Neural crest cell (in vitro differentiated cells): ENCODE results near the gene DCDC2C. TPM values are rescaled to one million over a fixed set of nuclear protein-coding genes. Genes with fewer than 3 reads are reported as not detected.
A peak's percentile ranks its signal among the peaks of the same experiment; 100 is the strongest.

ENCODE experiments used
- DNase-seq: peaks from one replicate; pipeline ENCODE4 v3.0.0; 2021; ENCODE audit warnings: low read depth, mixed read lengths, low spot score
- H3K27ac Mint-ChIP-seq: one replicate; pipeline ENCODE4 v1.8.0; 2021; ENCODE audit warnings: mild to moderate bottlenecking, mixed read lengths; ENCODE audit not compliant: unreplicated experiment
- H3K27me3 Mint-ChIP-seq: 2 replicates; pipeline ENCODE4 v1.8.0; 2021; ENCODE audit warnings: low read depth, mild to moderate bottlenecking, mixed read lengths
- H3K36me3 Mint-ChIP-seq: 2 replicates; pipeline ENCODE4 v1.8.0; 2021; ENCODE audit warnings: low read depth, mild to moderate bottlenecking, mixed read lengths
- H3K4me1 Mint-ChIP-seq: 2 replicates; pipeline ENCODE4 v1.8.0; 2021; ENCODE audit warnings: mixed read lengths
- H3K4me3 Mint-ChIP-seq: one replicate; pipeline ENCODE4 v1.8.0; 2021; ENCODE audit warnings: mild to moderate bottlenecking, mixed read lengths
- H3K9me3 Mint-ChIP-seq: 2 replicates; pipeline ENCODE4 v1.8.0; 2021; ENCODE audit warnings: mixed read lengths
- CTCF ChIP-seq: fragments of 200-600 bp; sonication (generic); conservative IDR thresholded peaks from 2 replicates; pipeline ENCODE4 v1.5.0; 2021; ENCODE audit warnings: antibody characterized with exemption, mild to moderate bottlenecking
- total RNA-seq: library from RNA; stranded (reverse); gene quantifications from 2 replicates; pipeline ENCODE4 v1.2.1, GENCODE V29; 2021

DCDC2C gene
- total RNA-seq, 1 donor from 2014 or later: not detected

DNA sequence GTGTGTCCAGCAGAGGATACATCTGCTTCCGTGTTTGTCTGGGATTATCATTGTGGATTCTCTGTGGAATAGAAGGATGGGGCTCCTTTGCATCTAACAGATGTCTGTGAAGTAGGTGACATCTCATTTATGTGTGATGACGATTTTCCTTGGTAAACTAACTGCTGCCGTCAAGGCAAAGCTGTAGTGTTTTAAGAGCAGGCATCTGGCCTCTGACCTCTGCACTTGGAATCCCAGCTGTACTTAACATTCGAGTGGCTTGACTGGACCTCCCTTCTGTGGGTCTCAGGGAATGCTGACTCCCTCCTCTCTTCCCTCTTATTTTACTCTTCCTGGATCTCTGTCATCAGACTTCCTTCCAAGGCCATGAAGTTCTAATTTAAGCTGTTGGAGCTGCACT lies 56.4 kb downstream of the DCDC2C start:
- Mint-ChIP-seq H3K36me3 (no peaks in the 10 kb centered on the region), H3K27ac (no peak overlapping the region), H3K27me3 (peaks cover 3% of the 10 kb centered on the region), H3K4me3 (no peak overlapping the region), H3K4me1 (peaks cover 14% of the 10 kb centered on the region), H3K9me3 (peaks cover 3% of the 10 kb centered on the region)
- no peak for DNase-seq
- TF ChIP-seq CTCF: no peak

- Mint-ChIP-seq H3K36me3 (no peaks in the 10 kb centered on the region), H3K27me3 (peaks cover 3% of the 10 kb centered on the region), H3K4me3 (no peak overlapping the region), H3K4me1 (peaks cover 8% of the 10 kb centered on the region), H3K9me3 (peaks cover 3% of the 10 kb centered on the region), H3K27ac (no peak overlapping the region)
- TF ChIP-seq CTCF: no peak
- no peak for DNase-seq
Observed at GRCh38 chr2:3761272-3761671, 57.9 kb downstream of the DCDC2C start.

DNA sequence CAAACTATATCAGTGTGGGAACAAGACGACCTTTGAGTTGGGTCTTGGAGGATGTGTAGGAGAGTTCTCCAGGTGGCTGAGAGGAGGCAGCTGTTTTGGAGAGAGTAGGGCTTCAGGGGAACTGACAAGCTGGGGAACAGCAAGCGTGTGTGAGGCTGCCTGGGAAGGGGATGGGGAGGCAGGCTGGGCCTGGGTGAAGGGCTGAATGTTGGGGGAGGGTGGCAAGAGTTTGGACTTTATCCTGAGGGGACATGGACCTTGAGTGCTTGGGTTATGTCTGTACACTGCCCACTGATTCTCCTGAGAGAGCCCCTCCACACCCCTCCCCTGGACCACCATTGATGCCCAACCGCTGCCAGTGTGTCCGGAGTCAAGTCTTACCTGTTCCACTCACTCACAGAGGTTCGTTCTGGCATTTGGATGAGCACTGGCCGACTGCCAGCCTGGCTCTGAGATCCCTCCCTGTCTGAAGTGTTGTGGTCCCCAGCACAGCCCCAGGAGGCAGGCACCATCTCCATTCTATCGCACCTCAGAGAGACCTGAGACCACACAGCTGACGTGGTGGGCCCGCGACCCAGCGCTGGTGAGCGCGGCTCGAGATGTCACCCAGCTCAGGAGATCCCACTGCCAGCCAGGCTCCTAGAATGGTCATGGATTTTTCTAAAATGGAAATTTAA lies 59.5 kb downstream of the DCDC2C start:
- peaks cover 4% of the 10 kb centered on the region for H3K4me1 Mint-ChIP-seq
- DNase-seq: no peak
- peaks cover 5% of the 10 kb centered on the region for H3K27me3 Mint-ChIP-seq
- no peaks in the 10 kb centered on the region for H3K36me3 Mint-ChIP-seq
- TF ChIP-seq CTCF: no peak
- peaks cover 3% of the 10 kb centered on the region for H3K9me3 Mint-ChIP-seq
- H3K4me3 Mint-ChIP-seq: no peak overlapping the region
- no peak overlapping the region for H3K27ac Mint-ChIP-seq

DNA sequence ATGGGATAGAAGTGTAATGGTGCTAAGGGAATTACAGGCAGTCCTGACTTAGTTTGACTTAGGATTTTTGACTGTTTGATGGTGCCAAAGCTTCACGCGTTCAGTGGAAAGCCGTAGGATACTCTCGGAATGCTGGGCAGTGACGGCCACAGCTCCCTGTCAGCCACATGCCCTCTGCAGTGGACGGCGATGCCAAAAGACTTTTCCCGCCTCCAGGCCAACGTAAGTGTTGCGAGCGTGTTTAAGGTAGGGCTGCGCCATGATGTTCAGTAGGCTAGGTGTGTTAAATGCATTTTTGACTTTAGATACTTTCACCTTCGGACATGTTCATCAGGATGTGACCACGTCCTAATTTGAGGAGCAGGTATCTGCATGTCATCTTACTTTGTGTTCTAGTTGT lies 63.4 kb downstream of the DCDC2C start:
- Mint-ChIP-seq H3K4me3 (no peak overlapping the region), H3K4me1 (no peaks in the 10 kb centered on the region), H3K27me3 (peaks cover 5% of the 10 kb centered on the region), H3K27ac (no peak overlapping the region), H3K36me3 (no peaks in the 10 kb centered on the region), H3K9me3 (peaks cover 3% of the 10 kb centered on the region)
- no peak for TF ChIP-seq CTCF
- DNase-seq: no peak

DNA sequence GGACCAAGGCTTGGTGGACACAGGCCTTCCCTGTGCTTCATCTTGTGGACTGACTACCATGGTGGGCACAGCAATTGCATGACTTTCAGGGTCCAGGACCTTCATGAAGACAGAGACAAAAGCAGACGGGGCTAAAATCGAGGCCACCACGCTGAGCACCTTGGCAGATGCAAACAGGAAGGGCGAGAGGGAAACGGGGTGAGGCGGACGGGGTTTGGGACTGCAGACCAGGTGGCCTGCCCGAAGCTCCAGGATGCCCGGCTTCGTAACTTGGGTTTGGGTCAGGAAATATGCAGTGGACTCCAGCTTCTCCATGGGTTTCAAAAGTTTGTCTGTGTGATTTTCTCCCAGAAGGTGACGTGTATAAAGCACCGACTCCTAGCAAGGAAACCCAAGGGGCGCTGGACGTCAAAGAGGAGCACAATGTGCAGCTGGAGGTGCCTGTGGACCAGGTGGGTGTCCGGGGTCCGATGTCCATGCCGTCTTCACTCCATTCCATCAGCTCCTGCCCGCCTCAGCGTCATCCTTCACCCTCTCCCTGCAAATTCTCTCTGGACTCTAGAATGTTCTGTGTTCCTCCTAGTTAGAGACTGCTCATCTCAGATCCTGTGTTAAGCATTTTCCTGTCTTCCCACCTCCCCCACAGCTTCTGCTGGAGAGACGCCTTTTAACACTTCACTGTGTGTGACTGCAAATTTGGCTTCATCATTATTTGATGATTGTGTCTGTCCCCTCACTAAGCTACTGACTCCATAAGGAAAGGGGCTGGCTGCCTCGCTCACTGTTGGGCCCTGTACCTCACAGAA lies 65.8 kb downstream of the DCDC2C start:
- H3K9me3 Mint-ChIP-seq: no peaks in the 10 kb centered on the region
- no peaks in the 10 kb centered on the region for H3K36me3 Mint-ChIP-seq
- TF ChIP-seq CTCF: no peak
- H3K27me3 Mint-ChIP-seq: peaks cover 2% of the 10 kb centered on the region
- H3K4me1 Mint-ChIP-seq: no peaks in the 10 kb centered on the region
- peak overlapping the region; percentile 28 for H3K27ac Mint-ChIP-seq
- H3K4me3 Mint-ChIP-seq: no peak overlapping the region
- no peak for DNase-seq
